RKO (cell line): Measurements from ENCODE around the gene CCDC188.

Experiments
- DNase-seq: peaks from one replicate; pipeline ENCODE4 v3.0.0-alpha.2; 2016; ENCODE audit warnings: low spot score

Gene CCDC188

DNA sequence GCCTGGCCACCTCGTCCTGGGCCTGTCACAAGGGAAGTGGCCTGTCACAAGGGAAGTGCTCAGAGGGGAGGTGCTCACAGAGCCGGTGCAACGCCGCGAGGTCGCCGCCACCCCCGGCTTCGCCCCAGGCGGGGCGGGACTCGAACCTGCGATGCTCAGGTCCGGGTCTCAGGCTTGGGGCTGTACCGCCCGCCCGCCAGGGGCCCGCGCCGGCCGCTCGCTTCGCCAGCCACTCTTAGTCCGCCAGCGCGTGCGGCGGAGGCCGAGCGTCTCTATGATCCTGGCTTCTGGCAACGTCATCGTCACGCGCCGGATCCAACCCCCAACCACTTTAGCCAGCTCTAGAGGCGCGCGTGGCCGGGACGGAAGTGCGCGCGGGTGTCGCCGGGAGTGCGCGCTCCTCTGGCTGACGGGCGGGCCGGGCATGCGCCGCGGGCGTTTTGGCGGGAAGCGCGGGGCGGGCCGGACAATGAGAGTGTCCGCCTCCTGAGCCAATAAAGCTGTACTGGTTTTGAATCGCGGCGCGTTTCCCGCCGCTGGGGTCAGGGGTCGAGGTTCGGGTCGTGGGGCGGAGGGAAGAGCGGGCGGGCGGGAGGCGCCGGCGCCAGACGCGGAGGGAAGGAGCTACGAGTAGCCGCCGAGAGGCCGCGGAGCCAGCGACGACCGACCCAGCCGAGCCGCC is 33.8 kb downstream of the CCDC188 start, which contains the start of gene TRMT2A:
TSS of gene TRMT2A (minus strand) at position 276 of the 682 bp plus-strand sequence. CDS start 320 bp downstream, outside the sequence.
- peak; percentile 98 for DNase-seq

- DNase-seq, result no peak
These were observed 34.4 kb downstream of the CCDC188 start for GRCh38 chr22:20116376-20116950.

DNA sequence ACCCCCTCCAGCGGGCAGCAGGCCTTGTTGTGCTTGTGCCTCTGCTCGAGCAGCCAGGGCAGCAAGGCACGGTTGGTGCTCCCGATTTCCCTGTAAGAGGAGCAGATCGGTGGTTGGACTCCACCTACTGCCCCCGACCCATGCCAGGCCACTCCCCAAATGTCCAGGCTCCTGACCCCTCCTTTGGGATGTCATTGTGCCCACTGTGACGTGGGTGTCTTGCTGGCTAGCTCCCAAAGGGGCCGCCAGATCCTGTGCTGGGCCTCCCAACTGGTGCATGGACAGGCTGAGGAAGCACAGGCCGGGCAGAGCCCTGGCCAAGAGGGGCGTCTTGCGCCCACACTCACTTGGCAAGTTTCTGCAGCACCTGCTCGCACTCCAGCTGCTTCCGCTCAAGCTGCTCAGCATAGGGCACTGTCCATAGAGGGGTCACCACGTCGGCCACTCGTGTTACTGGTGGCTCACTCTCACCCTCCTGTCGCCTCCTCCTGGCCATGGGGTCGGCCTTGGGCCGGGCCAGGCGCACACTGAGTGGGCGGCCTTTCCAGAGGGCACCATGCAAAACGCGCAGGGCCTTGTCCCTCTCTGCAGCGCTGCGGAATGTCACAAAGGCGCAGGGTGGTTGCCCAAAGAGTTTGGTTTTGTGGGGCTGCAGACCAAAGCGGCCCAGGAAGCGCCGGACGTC is 35.0 kb downstream of the CCDC188 start, which contains the start of gene RANBP1:
TSS of gene RANBP1 (plus strand) at position 414 of the 685 bp plus-strand sequence. CDS start at position 495, 81 bp downstream.
- DNase-seq, result peak; percentile 52

DNA sequence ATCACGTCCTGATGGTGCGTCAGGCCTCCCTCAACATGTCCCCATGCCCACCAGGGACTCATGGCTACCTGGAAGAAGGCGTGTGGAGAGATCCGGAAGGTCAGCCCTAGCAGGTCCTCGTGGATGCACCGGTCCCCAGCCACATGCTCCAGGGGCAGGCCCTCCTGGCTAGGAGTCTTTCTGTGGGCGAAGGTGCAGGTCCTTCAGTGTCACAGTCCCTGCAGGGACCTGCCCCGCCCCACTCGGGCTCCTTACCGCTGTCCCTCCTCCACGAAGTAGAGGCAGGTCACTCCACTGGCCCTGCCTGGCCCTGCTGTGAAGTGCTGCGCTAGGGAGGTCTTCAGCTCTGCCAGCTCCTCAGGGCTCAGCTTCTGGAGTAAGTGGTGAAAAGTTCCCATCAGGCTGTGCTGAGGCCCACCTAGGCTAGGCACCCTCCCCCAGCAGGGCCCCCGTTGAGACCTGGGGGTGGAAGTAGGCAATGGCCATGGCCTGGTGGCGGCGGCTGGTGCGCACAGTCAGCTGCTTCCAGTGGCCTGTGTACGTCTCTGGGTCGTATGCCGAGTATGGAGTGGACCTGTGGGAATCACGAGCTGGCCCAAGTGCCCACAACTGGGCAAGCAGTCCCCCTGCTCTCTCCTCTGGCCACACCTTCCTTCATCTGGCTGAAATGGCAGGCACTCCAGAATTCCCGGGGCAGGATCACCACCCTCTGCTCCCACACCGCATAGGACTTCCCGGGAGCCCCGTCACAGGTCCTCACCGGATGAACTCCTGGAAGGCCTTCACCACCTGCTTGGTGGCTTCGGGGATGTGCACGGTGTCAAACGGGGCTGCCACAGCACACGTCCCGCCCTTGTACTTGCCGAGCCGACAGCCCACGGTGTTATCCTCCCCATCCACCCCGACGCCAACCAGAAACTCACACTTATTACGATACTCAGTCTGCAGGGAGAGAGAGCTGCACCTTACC is 36.1 kb downstream of the CCDC188 start:
- DNase-seq, result no peak

GRCh38 chr22:20113551-20114310 is 37.1 kb downstream of the CCDC188 start:
- no peak for DNase-seq

- no peak for DNase-seq
These were observed 38.0 kb downstream of the CCDC188 start for GRCh38 chr22:20112623-20113511.

- no peak for DNase-seq
These were observed 38.9 kb downstream of the CCDC188 start for GRCh38 chr22:20111689-20112622.

GRCh38 chr22:20111045-20111688 is 39.7 kb downstream of the CCDC188 start:
- DNase-seq, result peak; percentile 53

DNA sequence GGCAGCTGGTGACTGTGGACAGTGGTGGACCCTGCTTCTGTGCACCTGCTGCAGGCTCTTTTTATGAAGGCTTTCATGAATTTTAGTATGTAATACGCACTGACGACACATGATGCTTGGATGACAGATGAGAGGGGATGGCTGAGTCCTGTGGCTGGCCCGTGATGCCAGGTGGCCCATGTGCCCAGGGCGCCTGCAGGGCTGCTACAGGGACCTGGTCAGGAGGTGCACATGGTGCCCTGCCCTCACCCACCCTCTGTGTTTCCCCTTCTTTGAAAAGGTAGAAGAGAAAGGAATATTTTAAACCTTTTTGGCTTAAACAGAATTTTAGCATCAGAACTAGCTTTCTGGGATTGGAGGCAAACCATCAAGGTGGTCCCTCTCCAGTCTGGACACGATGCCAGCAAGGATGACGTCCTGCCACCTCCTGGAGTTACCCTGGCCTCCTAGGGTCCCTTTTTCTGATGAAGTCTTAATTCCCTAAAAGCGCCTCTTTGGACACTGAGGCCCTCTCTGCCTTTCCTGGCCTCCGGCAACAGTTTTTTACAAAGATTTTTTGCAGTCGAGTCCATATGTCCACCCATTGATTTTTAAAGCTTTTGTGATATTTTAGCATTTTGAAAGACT is 40.4 kb downstream of the CCDC188 start:
- no peak for DNase-seq

GRCh38 chr22:20109411-20110358 is 41.2 kb downstream of the CCDC188 start:
- DNase-seq, result no peak

- no peak for DNase-seq
These were observed 42.1 kb downstream of the CCDC188 start for GRCh38 chr22:20108757-20109230.

DNA sequence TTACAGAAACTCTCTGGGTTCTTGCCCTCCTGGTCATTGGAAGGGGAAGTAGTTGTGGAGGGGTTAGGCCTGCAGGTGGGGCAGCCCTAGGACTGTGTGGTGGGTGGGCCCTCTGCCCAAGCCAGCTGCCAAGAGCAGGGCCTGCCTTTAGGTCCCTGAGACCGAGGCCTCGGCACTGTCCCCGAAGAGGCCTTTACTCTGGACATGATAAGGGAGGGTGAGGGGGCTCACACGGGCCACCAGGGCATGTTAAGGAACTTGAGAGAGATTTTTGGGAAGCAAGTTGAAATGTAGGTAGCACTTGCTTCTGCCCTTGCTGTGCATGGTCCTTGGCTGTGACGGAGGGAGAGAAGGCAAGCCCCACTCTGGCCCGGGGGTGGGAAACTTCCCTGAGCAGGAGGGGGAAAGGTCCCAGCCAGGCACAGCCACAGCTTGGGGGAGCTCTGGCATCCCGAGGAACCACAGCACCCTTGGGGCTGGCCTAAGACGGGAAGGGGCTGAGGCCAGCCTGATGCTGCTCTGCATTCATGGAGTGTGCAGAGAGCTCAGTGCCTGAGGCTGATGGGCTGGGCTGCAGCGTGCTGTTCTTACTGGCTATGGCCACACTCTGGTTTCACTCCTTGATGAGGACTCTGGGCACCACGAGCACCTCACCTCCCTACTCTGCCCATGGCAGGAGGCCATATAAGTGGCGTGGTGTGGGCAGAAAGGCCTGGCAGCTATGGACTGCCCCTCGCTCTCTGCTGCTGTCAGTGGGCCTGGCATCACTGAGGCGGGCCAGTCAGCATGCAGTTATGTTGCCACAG is 42.7 kb downstream of the CCDC188 start:
- no peak for DNase-seq

GRCh38 chr22:20107471-20107901 is 43.4 kb downstream of the CCDC188 start:
- no peak for DNase-seq

DNA sequence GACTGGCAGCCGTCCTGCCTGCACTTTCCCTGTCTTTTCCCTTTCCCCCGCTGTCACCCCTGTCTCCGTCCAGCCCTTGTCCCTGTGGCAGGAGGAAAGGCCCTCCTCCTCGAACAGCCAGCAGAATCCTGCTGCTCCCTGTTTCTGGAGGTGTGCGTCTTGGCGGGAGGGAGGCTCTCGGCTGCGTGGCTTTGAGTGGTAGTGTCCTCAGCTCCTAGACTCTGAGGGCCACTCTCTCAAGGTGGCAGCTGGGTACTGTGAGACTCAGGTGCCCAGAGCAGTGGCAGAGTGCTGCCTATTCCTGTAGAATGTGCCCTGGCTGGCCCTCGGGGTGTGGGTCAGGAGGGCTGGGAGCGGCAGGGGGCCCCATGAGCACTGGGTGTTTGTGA is 44.0 kb downstream of the CCDC188 start:
- DNase-seq, result no peak

DNA sequence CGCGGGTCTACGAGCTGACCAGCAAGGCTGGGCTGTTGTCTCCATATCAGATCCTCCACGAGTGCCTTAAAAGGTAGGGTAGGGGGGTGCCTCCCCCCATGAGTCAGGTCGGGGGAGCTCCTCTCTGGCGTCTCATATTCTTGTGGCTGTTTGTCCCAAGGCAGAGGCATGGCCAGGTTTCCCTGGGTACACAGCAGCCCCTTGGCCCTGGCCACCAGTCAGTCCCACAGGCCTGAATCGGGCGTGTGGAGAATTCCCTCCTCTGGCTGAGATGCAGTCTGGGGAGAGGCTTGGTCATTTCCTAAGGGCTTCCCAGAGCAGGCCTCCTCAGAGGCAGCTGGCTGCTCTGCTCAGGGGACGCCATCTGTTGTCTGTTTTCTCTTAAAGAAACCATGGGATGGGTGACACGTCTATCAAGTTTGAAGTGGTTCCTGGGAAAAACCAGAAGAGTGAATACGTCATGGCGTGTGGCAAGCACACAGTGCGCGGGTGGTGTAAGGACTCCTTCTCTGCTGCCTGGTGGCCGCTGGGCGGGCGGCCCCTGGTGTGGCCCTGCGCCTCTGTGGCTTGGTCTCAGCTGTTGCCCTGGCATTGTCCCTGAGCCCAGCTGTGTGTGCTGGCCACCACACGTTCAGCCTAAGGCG is 44.5 kb downstream of the CCDC188 start:
- DNase-seq, result no peak
